Neural progenitor cell (in vitro differentiated cells): ENCODE results near the gene SPTBN5. TPM values are rescaled to one million over a fixed set of nuclear protein-coding genes. Genes with fewer than 3 reads are reported as not detected.
A peak's percentile ranks its signal among the peaks of the same experiment; 100 is the strongest.

Source experiments
- DNase-seq: peaks from one replicate; pipeline ENCODE4 v3.0.0-alpha.2; 2016; ENCODE audit warnings: low spot score
- H2AFZ ChIP-seq: fragments of 200-600 bp; sonication (generic); replicated peaks from 2 replicates; pipeline ENCODE4 v1.6.1; 2016; ENCODE audit warnings: antibody characterized with exemption
- H3F3A ChIP-seq: fragments of 200-600 bp; sonication (generic); 2 replicates; pipeline ENCODE4 v1.6.1; 2016; ENCODE audit warnings: antibody characterized with exemption, low read depth
- H3K27ac ChIP-seq: fragments of 200-600 bp; sonication (generic); 2 replicates; pipeline ENCODE4 v1.5.1; 2016; ENCODE audit warnings: mild to moderate bottlenecking
- H3K27me3 ChIP-seq: fragments of 200-600 bp; sonication (generic); 2 replicates; pipeline ENCODE4 v1.6.1; 2016; ENCODE audit warnings: mild to moderate bottlenecking, moderate library complexity
- H3K36me3 ChIP-seq: fragments of 200-600 bp; sonication (generic); 2 replicates; pipeline ENCODE4 v1.5.1; 2016
- H3K4me1 ChIP-seq: fragments of 200-600 bp; sonication (generic); 2 replicates; pipeline ENCODE4 v1.6.1; 2016; ENCODE audit warnings: mixed run types
- H3K4me2 ChIP-seq: fragments of 200-600 bp; sonication (generic); 2 replicates; pipeline ENCODE4 v1.6.1; 2016
- H3K4me3 ChIP-seq: fragments of 200-600 bp; sonication (generic); 2 replicates; pipeline ENCODE4 v1.5.1; 2016
- H3K79me2 ChIP-seq: fragments of 200-600 bp; sonication (generic); 2 replicates; pipeline ENCODE4 v1.6.1; 2016; ENCODE audit warnings: low read depth
- H3K9ac ChIP-seq: fragments of 200-600 bp; sonication (generic); 2 replicates; pipeline ENCODE4 v1.6.1; 2016
- H3K9me3 ChIP-seq: fragments of 200-600 bp; sonication (generic); 2 replicates; pipeline ENCODE4 v1.5.1; 2016; ENCODE audit warnings: low read depth
- H4K20me1 ChIP-seq: fragments of 200-600 bp; sonication (generic); 2 replicates; pipeline ENCODE4 v1.6.1; 2016; ENCODE audit warnings: low read depth
- H3K27ac Mint-ChIP-seq: 3 replicates; pipeline ENCODE4 v1.8.0; 2021; ENCODE audit warnings: mixed read lengths
- H3K27me3 Mint-ChIP-seq: 2 replicates; pipeline ENCODE4 v1.8.0; 2022; ENCODE audit warnings: low read depth, mild to moderate bottlenecking, inconsistent platforms, moderate library complexity, mixed read lengths; ENCODE audit not compliant: insufficient read depth
- H3K36me3 Mint-ChIP-seq: 3 replicates; pipeline ENCODE4 v1.8.0; 2021; ENCODE audit warnings: mixed read lengths
- H3K4me1 Mint-ChIP-seq: 3 replicates; pipeline ENCODE4 v1.8.0; 2021; ENCODE audit warnings: mixed read lengths
- H3K4me3 Mint-ChIP-seq: 3 replicates; pipeline ENCODE4 v1.8.0; 2021; ENCODE audit warnings: mild to moderate bottlenecking, moderate library complexity, mixed read lengths
- H3K9me3 Mint-ChIP-seq: 3 replicates; pipeline ENCODE4 v1.8.0; 2020; ENCODE audit warnings: mixed read lengths
- CTCF ChIP-seq: fragments of 200-600 bp; sonication (generic); IDR thresholded peaks from 2 replicates; pipeline ENCODE4 v1.5.1; 2017; ENCODE audit warnings: antibody characterized with exemption, mild to moderate bottlenecking
- EZH2 ChIP-seq: fragments of 200-600 bp; sonication (generic); IDR thresholded peaks from 2 replicates; pipeline ENCODE4 v1.6.1; 2017; ENCODE audit warnings: antibody characterized with exemption, mild to moderate bottlenecking, moderate library complexity
- EZH2phosphoT487 ChIP-seq: fragments of 200-600 bp; sonication (generic); IDR thresholded peaks from 2 replicates; pipeline ENCODE4 v1.6.1; 2017; ENCODE audit warnings: antibody characterized with exemption
- total RNA-seq: library from RNA; depleted of rRNA; stranded (reverse); fragments of >200 nt; gene quantifications from 2 replicates; pipeline ENCODE4 v1.2.3, GENCODE V29; 2015; ENCODE audit warnings: low replicate concordance

The SPTBN5 gene
- total RNA-seq, 1 donor from 2014 or later: not detected

- no peaks in the 10 kb centered on the region for H3K9me3 ChIP-seq
- DNase-seq: no peak
- H3K36me3 ChIP-seq: no peaks in the 10 kb centered on the region
- no peak overlapping the region for H3K4me3 ChIP-seq
- no peaks in the 10 kb centered on the region for H3K79me2 ChIP-seq
- no peaks in the 10 kb centered on the region for H3F3A ChIP-seq
- no peaks in the 10 kb centered on the region for H4K20me1 ChIP-seq
- Mint-ChIP-seq H3K27me3 (peaks cover 2% of the 10 kb centered on the region), H3K4me1 (peaks cover 25% of the 10 kb centered on the region), H3K4me3 (no peak overlapping the region), H3K36me3 (peaks cover 2% of the 10 kb centered on the region), H3K27ac (peak overlapping the region; percentile 18), H3K9me3 (no peaks in the 10 kb centered on the region)
- no peak overlapping the region for H2AFZ ChIP-seq
- H3K27me3 ChIP-seq: no peaks in the 10 kb centered on the region
- no peak overlapping the region for H3K27ac ChIP-seq
- H3K4me1 ChIP-seq: no peaks in the 10 kb centered on the region
- no peak for TF ChIP-seq EZH2
- no peak overlapping the region for H3K4me2 ChIP-seq
- H3K9ac ChIP-seq: no peak overlapping the region
Measured at GRCh38 chr15:41917767-41918430, 24.0 kb upstream of the SPTBN5 start.

- no peaks in the 10 kb centered on the region for H3K9me3 Mint-ChIP-seq
- no peak overlapping the region for H3K4me3 Mint-ChIP-seq
- H3K9ac ChIP-seq: no peak overlapping the region
- H3K36me3 ChIP-seq: no peaks in the 10 kb centered on the region
- H3K4me2 ChIP-seq: no peak overlapping the region
- no peaks in the 10 kb centered on the region for H4K20me1 ChIP-seq
- no peak overlapping the region for H3K4me3 ChIP-seq
- H3K36me3 Mint-ChIP-seq: peaks cover 2% of the 10 kb centered on the region
- H2AFZ ChIP-seq: no peak overlapping the region
- peaks cover 9% of the 10 kb centered on the region for H3K4me1 Mint-ChIP-seq
- no peaks in the 10 kb centered on the region for H3K79me2 ChIP-seq
- no peaks in the 10 kb centered on the region for H3K9me3 ChIP-seq
- H3K27ac ChIP-seq: no peak overlapping the region
- H3K27ac Mint-ChIP-seq: no peak overlapping the region
- no peaks in the 10 kb centered on the region for H3F3A ChIP-seq
- TF ChIP-seq EZH2 (no peak), CTCF (no peak), EZH2phosphoT487 (no peak)
- H3K27me3 Mint-ChIP-seq: peaks cover 2% of the 10 kb centered on the region
- H3K27me3 ChIP-seq: no peaks in the 10 kb centered on the region
- no peaks in the 10 kb centered on the region for H3K4me1 ChIP-seq
- no peak for DNase-seq
Measured at GRCh38 chr15:41915255-41915994, 21.6 kb upstream of the SPTBN5 start.

- Histone ChIP-seq H3K4me2 (no peak overlapping the region), H3K27me3 (no peaks in the 10 kb centered on the region), H3K79me2 (no peaks in the 10 kb centered on the region), H3K9ac (no peak overlapping the region), H3K27ac (no peak overlapping the region), H3K4me1 (no peaks in the 10 kb centered on the region), H3K9me3 (no peaks in the 10 kb centered on the region), H4K20me1 (no peaks in the 10 kb centered on the region), H3K36me3 (no peaks in the 10 kb centered on the region), H3F3A (no peaks in the 10 kb centered on the region), H3K4me3 (no peak overlapping the region), H2AFZ (no peak overlapping the region)
- no peak for DNase-seq
- Mint-ChIP-seq H3K27ac (no peak overlapping the region), H3K36me3 (peaks cover 2% of the 10 kb centered on the region), H3K27me3 (peaks cover 2% of the 10 kb centered on the region), H3K4me3 (no peak overlapping the region), H3K4me1 (peaks cover 2% of the 10 kb centered on the region), H3K9me3 (no peaks in the 10 kb centered on the region)
- no peak for TF ChIP-seq EZH2phosphoT487
- TF ChIP-seq CTCF: no peak
- no peak for TF ChIP-seq EZH2
Measured at GRCh38 chr15:41914411-41914810, 20.6 kb upstream of the SPTBN5 start.

- no peaks in the 10 kb centered on the region for H3K36me3 Mint-ChIP-seq
- H3K27me3 Mint-ChIP-seq: peaks cover 2% of the 10 kb centered on the region
- no peaks in the 10 kb centered on the region for H4K20me1 ChIP-seq
Measured at GRCh38 chr15:41913256-41913655, 19.4 kb upstream of the SPTBN5 start.

More at GRCh38 chr15:41913256-41913655, 19.4 kb upstream of the SPTBN5 start:
- H3F3A ChIP-seq: no peaks in the 10 kb centered on the region
- no peaks in the 10 kb centered on the region for H3K79me2 ChIP-seq
- no peaks in the 10 kb centered on the region for H3K27me3 ChIP-seq
- no peaks in the 10 kb centered on the region for H3K9me3 ChIP-seq
- DNase-seq: no peak
- no peak overlapping the region for H3K9ac ChIP-seq
- Mint-ChIP-seq H3K4me3 (no peak overlapping the region), H3K4me1 (no peaks in the 10 kb centered on the region), H3K27ac (no peak overlapping the region), H3K9me3 (no peaks in the 10 kb centered on the region)
- H3K27ac ChIP-seq: no peak overlapping the region
- TF ChIP-seq CTCF (no peak), EZH2 (no peak), EZH2phosphoT487 (no peak)
- H2AFZ ChIP-seq: no peak overlapping the region
- H3K4me3 ChIP-seq: no peak overlapping the region
- H3K4me1 ChIP-seq: no peaks in the 10 kb centered on the region
- H3K36me3 ChIP-seq: no peaks in the 10 kb centered on the region
- no peak overlapping the region for H3K4me2 ChIP-seq
